Stimulated activated CD8-positive, alpha-beta memory T cell treated with anti-CD3 and anti-CD28 coated beads, Interleukin-15, amount 100 ng/mL, for 4 hours (primary cell): ENCODE results near the gene MTMR4.
"Not testable (repeated sequence)": the region's sequence is repeated elsewhere in the genome, so short reads cannot be mapped to it uniquely, and the experiment has no call there.

ENCODE experiments used
- DNase-seq, 2 donors: peaks; one replicate each; pipeline ENCODE4 v3.0.0-alpha.2; 2020; ENCODE audit warnings: low read depth in 2 of 2

Gene MTMR4

GRCh38 chr17:58492238-58493121, 22.0 kb downstream of the MTMR4 start:
- DNase-seq: no peak

DNA sequence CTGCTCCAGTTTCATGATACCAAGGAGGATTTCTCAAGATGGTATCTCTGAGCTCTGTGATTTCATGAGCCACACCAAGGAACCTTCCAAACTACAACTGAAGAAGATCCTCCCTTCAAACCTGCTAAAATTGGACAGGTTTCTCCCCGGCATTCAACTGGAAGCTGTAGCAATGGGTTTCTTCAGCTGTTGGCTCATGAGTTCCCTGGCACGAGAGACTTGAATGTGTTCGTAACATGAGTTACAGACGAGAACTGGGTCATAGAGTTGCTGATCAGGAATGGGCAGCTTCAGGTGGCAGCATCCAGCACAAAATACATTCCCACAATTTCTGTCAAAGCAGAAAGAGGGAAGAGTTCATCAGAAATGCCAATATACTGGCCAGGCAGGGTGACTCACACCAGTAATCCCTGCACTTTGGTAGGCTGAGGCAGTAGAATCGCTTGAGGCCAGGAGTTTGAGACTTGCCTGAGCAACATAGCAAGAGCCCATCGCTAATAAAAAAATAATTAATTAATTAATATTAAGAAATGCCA, 22.9 kb downstream of the MTMR4 start:
- no peak for DNase-seq

- DNase-seq: no peak
These were observed 26.0 kb downstream of the MTMR4 start for GRCh38 chr17:58488428-58488890.

- peak; percentile 54 to 60 for DNase-seq
These were observed 26.6 kb downstream of the MTMR4 start, which contains the start of gene HSF5 for GRCh38 chr17:58487589-58488427. Gene HSF5, minus strand, starts transcription at chr17:58488408. Its CDS starts 134 bp downstream, at chr17:58488274.

- DNase-seq: no peak
These were observed 29.8 kb downstream of the MTMR4 start for GRCh38 chr17:58484600-58484999.

- DNase-seq: not testable (repeated sequence)
These were observed 32.6 kb downstream of the MTMR4 start for GRCh38 chr17:58481798-58482197.

DNA sequence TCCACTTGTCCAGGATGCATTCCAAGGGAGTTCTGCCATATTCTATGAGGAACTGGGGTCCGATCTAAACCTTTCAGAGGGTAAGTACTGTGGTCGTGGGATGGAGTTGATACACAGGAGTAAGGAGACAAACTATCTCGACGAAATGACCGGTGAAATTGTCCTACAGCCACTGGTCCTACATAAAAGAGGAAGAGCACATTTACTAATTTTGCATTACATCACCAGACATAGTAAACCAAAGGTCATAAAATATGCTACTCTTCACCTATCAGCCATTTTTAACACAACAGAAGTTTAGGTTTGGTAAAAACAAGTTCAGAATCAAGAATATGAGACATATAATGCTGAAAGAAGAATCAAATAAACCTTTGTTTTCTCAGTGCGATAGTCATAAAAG, 34.3 kb downstream of the MTMR4 start:
- DNase-seq: no peak

DNA sequence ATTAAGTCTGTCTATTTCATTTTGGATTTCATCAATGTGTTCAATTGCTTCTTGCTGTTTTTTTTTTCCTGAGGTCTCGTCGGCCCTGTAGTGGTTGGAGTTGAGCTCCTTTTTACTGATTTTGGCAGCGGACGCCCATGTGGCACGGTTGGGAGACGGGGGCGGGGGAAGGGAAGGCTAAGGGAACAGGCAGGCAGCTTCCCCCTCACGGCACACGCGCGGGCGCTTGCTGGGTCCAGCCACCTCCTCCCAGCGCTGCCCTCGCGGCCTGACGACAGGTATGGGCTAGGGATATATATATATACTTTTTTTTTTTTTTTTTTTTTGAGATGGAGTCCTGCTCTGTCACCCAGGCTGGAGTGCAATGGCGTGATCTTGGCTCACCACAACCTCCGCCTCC, 37.6 kb downstream of the MTMR4 start:
- DNase-seq: no peak

DNA sequence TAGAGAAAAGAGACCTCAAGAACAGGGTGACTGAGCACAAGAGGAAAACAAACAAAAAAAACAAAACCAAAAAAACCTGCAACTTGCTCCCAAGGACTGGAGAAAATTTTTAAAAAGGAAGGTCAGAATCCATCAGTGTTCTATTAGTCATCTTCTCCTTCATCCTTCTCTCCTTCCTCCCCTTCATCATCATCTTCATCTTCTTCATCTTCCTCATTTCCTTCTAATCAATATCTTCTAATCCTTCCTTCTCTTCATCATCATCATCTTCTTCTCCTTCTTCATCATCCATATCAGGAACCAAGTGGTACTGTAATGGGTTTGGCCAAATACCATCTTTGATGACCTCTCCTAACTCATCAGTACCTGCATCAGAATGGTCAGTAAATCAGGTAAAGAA, 38.5 kb downstream of the MTMR4 start:
- DNase-seq: no peak

DNA sequence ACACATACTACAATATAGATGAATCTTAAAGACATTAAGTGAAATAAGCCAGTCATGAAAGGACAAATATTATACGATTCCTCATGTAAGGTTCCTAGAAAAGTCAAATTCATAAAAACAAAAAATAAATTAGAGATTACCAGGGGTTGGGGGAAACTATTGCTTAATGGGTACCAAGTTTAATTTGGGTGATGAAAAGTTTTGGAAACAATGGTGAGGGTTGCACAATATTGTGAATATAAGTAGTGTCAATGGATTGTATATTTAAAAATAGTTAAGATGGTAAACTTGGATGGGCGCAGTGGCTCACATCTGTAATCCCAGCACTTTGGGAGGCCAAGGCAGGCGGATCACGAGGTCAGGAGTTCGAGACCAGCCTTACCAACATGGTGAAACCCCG, 44.1 kb downstream of the MTMR4 start:
- DNase-seq: no peak

GRCh38 chr17:58468944-58469343, 45.5 kb downstream of the MTMR4 start:
- DNase-seq: no peak

GRCh38 chr17:58455491-58455890, 58.9 kb downstream of the MTMR4 start:
- no peak for DNase-seq

DNA sequence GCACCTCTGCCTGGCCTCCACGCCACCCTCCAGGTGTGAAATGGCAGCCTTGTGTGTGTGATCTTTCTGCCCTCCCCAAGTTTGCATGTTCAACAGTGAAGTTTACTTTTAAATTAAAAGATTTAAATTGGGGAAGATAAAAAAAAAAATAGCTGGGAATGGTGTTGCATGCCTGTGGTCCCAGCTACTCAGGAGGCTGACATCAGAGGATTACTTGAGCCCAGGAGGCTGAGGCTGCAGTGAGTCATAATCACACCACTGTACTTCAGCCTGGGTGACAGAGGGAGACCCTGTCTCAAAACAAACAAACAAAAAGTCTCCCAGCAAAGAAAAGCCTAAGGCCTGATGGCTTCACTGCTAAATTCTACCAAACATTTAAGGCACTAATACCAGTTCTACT, 61.7 kb downstream of the MTMR4 start:
- no peak for DNase-seq

DNA sequence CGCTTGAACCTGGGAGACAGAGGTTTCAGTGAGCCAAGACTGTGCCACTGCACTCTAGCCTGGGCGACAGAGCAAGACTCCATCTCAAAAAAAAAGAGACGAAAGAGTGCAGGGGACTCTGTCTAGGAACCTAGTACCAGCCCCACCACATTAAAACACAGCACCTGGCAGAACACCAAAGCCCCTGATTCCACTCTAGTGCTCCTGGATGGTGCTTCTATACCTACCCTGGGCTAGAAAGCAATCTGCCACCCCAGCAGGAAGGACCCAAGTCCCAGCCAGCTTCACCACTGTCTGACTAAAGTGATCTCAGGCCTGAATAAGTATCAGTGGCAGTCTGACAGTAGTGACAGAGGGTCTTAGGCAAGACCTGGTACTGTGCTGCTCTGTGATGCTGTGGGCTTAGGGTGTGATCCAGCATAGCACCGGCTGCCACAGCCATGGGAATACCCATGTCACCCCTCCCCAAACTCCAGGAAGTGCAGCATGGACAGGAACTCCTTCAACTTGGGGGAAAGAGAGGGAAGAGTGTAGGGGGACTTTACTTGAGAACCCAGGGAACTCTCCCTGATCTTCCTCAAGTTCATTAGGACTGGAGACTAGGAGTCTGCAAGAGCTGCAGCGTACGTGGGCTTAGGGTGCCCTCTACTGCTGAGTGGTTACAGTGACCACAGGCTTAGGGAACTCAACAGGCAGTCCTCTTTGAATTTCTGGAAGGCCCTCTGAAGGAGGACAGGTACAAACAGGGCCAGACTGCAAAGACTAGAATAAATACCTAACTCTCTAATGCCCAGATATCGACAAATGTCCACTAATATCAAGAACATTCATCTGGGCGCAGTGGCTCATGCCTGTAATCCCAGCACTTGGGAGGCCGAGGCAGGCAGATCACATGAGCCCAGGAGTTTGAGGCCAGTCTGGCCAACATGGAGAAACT, 67.1 kb downstream of the MTMR4 start:
- DNase-seq: peak; percentile 1 to 35

- DNase-seq: no peak
These were observed 68.4 kb downstream of the MTMR4 start for GRCh38 chr17:58446086-58446485.
